ENCODE data around the gene FOCAD.
A peak's percentile ranks its signal among the peaks of the same experiment; 100 is the strongest.

FOCAD gene

GRCh38 chr9:20996809-20997208, 312.8 kb downstream of the FOCAD start:
- no peak for TF ChIP-seq CTCF (IDR thresholded peaks at IDR 0.05; ENCODE audit: low read depth, low read length, poor library complexity, severe bottlenecking)
- Histone ChIP-seq H3K9me2 (replicated peaks; ENCODE audit: control insufficient read depth, low read length) (no peaks in the 10 kb centered on the region), H3K9me3 (ENCODE audit: control insufficient read depth, insufficient read depth, low read length) (no peaks in the 10 kb centered on the region), H4K20me1 (ENCODE audit: control insufficient read depth, insufficient read depth, low read depth, low read length) (no peaks in the 10 kb centered on the region), H3K4me3 (ENCODE audit: low read length) (peak overlapping the region; percentile 27), H3K79me2 (ENCODE audit: control insufficient read depth, low read length) (no peaks in the 10 kb centered on the region), H3K27ac (ENCODE audit: low read depth, low read length) (no peak overlapping the region), H3K36me3 (ENCODE audit: control insufficient read depth, low read length) (peaks cover 2% of the 10 kb centered on the region; the same call in 1 of the 2 replicates), H3K4me2 (ENCODE audit: low read length) (peak overlapping the region; percentile 55), H3F3A (ENCODE audit: control insufficient read depth, insufficient read depth) (peaks cover 3% of the 10 kb centered on the region; the same call in 1 of the 2 replicates), H3K27me3 (ENCODE audit: control insufficient read depth, low read length) (no peaks in the 10 kb centered on the region), H3K4me1 (ENCODE audit: control insufficient read depth, low read length) (peaks cover 39% of the 10 kb centered on the region)

GRCh38 chr9:20997503-20998076, 313.5 kb downstream of the FOCAD start:
- H4K20me1 ChIP-seq (ENCODE audit: control insufficient read depth, insufficient read depth, low read depth, low read length): no peaks in the 10 kb centered on the region
- H3K9me3 ChIP-seq (ENCODE audit: control insufficient read depth, insufficient read depth, low read length): no peaks in the 10 kb centered on the region
- H3K4me1 ChIP-seq (ENCODE audit: control insufficient read depth, low read length): peaks cover 39% of the 10 kb centered on the region
- 0 out of 2 replicates have a peak overlapping the region, but pooled peaks have one; percentile 27 for H3K4me3 ChIP-seq (ENCODE audit: low read length)
- H3K27ac ChIP-seq (ENCODE audit: low read depth, low read length): no peak overlapping the region
- peaks cover 3% of the 10 kb centered on the region; the same call in 1 of the 2 replicates for H3F3A ChIP-seq (ENCODE audit: control insufficient read depth, insufficient read depth)
- peak overlapping the region; percentile 55 for H3K4me2 ChIP-seq (ENCODE audit: low read length)
- no peaks in the 10 kb centered on the region for H3K27me3 ChIP-seq (ENCODE audit: control insufficient read depth, low read length)
- TF ChIP-seq EZH2phosphoT487 (IDR thresholded peaks at IDR 0.05; ENCODE audit: borderline replicate concordance, low read length): no peak
- no peak for TF ChIP-seq CTCF (IDR thresholded peaks at IDR 0.05; ENCODE audit: low read depth, low read length, poor library complexity, severe bottlenecking)
- peaks cover 2% of the 10 kb centered on the region; the same call in 1 of the 2 replicates for H3K36me3 ChIP-seq (ENCODE audit: control insufficient read depth, low read length)
- no peaks in the 10 kb centered on the region for H3K9me2 ChIP-seq (replicated peaks; ENCODE audit: control insufficient read depth, low read length)
- H3K79me2 ChIP-seq (ENCODE audit: control insufficient read depth, low read length): no peaks in the 10 kb centered on the region

DNA sequence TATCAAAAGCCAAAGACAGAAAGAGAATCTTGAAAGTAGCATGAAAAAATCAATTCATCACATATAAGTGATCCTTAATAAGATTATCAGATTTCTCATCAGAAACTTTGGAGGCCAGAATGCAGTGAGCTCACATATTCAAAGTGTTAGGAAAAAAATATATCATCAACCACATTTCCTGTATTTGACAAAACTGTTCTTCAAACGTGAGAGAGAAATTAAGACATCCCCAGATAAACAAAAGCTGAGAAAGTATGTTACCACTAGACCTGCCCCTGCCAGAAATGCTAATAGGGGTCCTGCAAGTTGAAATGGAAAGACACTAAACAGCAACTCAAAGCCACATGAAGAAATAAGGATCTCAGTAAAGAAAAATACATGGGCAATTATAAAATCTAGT, 317.5 kb downstream of the FOCAD start:
- no peaks in the 10 kb centered on the region for H3K27me3 ChIP-seq (ENCODE audit: control insufficient read depth, low read length)
- no peak overlapping the region for H3K27ac ChIP-seq (ENCODE audit: low read depth, low read length)
- no peaks in the 10 kb centered on the region for H3K9me2 ChIP-seq (replicated peaks; ENCODE audit: control insufficient read depth, low read length)
- H3K4me2 ChIP-seq (ENCODE audit: low read length): no peak overlapping the region
- no peaks in the 10 kb centered on the region for H3K36me3 ChIP-seq (ENCODE audit: control insufficient read depth, low read length)
- no peaks in the 10 kb centered on the region for H4K20me1 ChIP-seq (ENCODE audit: control insufficient read depth, insufficient read depth, low read depth, low read length)
- no peaks in the 10 kb centered on the region for H3K79me2 ChIP-seq (ENCODE audit: control insufficient read depth, low read length)
- H3K4me3 ChIP-seq (ENCODE audit: low read length): no peak overlapping the region
- H3K4me1 ChIP-seq (ENCODE audit: control insufficient read depth, low read length): peaks cover 15% of the 10 kb centered on the region
- H3K9me3 ChIP-seq (ENCODE audit: control insufficient read depth, insufficient read depth, low read length): no peaks in the 10 kb centered on the region
- peaks cover 3% of the 10 kb centered on the region; the same call in 1 of the 2 replicates for H3F3A ChIP-seq (ENCODE audit: control insufficient read depth, insufficient read depth)
- no peak for TF ChIP-seq CTCF (IDR thresholded peaks at IDR 0.05; ENCODE audit: low read depth, low read length, poor library complexity, severe bottlenecking)
- TF ChIP-seq EZH2phosphoT487 (IDR thresholded peaks at IDR 0.05; ENCODE audit: borderline replicate concordance, low read length): no peak

Data from DOHH2 (cell line).